HG02759 (cell line): ENCODE data around the gene VDAC2.
"Not testable (repeated sequence)": the region's sequence is repeated elsewhere in the genome, so short reads cannot be mapped to it uniquely, and the experiment has no call there.

Experiments used
- ATAC-seq: cut with Tn5 transposase; IDR thresholded peaks from one replicate; pipeline ENCODE4 v1.9.1; 2021; ENCODE audit warnings: mild to moderate bottlenecking, moderate library complexity; ENCODE audit not compliant: unreplicated experiment

Gene VDAC2

GRCh38 chr10:75210282-75211006 lies at the start of gene VDAC2:
Gene VDAC2, plus strand, starts transcription at chr10:75210796. Its CDS starts 363 bp downstream, at chr10:75211159.
- ATAC-seq: peak; percentile 84

GRCh38 chr10:75165684-75166622 lies 44.6 kb upstream of the VDAC2 start:
- peak; percentile 83 for ATAC-seq

- ATAC-seq: peak; percentile 32
Observed at GRCh38 chr10:75166623-75166972, 44.0 kb upstream of the VDAC2 start.

- ATAC-seq: no peak
Observed at GRCh38 chr10:75168275-75168674, 42.3 kb upstream of the VDAC2 start.

GRCh38 chr10:75170215-75170614 lies 40.4 kb upstream of the VDAC2 start:
- ATAC-seq: no peak

GRCh38 chr10:75175046-75175445 lies 35.5 kb upstream of the VDAC2 start:
- ATAC-seq: no peak

- ATAC-seq: no peak
Observed at GRCh38 chr10:75176046-75176445, 34.5 kb upstream of the VDAC2 start.

- ATAC-seq: no peak
Observed at GRCh38 chr10:75176736-75177135, 33.9 kb upstream of the VDAC2 start.

GRCh38 chr10:75179657-75180177 lies 30.9 kb upstream of the VDAC2 start:
- ATAC-seq: no peak

GRCh38 chr10:75180592-75180991 lies 30.0 kb upstream of the VDAC2 start:
- no peak for ATAC-seq

GRCh38 chr10:75181073-75181472 lies 29.5 kb upstream of the VDAC2 start:
- no peak for ATAC-seq

- ATAC-seq: no peak
Observed at GRCh38 chr10:75186310-75186709, 24.3 kb upstream of the VDAC2 start.

GRCh38 chr10:75187961-75188426 lies 22.6 kb upstream of the VDAC2 start:
- ATAC-seq: no peak

GRCh38 chr10:75188522-75188921 lies 22.1 kb upstream of the VDAC2 start:
- not testable (repeated sequence) for ATAC-seq

GRCh38 chr10:75189266-75190096 lies 21.1 kb upstream of the VDAC2 start:
- no peak for ATAC-seq

GRCh38 chr10:75191821-75192568 lies 18.6 kb upstream of the VDAC2 start:
- ATAC-seq: no peak

- ATAC-seq: not testable (repeated sequence)
Observed at GRCh38 chr10:75194625-75195024, 16.0 kb upstream of the VDAC2 start.

GRCh38 chr10:75195035-75195763 lies 15.4 kb upstream of the VDAC2 start:
- ATAC-seq: no peak

GRCh38 chr10:75197066-75197465 lies 13.5 kb upstream of the VDAC2 start:
- ATAC-seq: no peak
